ENCODE data around the gene SNRPD3.

SNRPD3 gene

GRCh38 chr22:24564376-24565058 lies 8.7 kb downstream of the SNRPD3 start:
- H3K4me3 ChIP-seq (ENCODE audit: low read depth, low read length) = no peak overlapping the region
- no peak for DNase-seq (ENCODE audit: low read depth)

GRCh38 chr22:24565077-24565476 lies 9.3 kb downstream of the SNRPD3 start:
- DNase-seq (ENCODE audit: low read depth) = no peak
- no peak overlapping the region for H3K4me3 ChIP-seq (ENCODE audit: low read depth, low read length)

GRCh38 chr22:24566899-24567511 lies 11.2 kb downstream of the SNRPD3 start:
- DNase-seq (ENCODE audit: low read depth) = no peak
- H3K4me3 ChIP-seq (ENCODE audit: low read depth, low read length) = no peak overlapping the region

- no peak overlapping the region for H3K4me3 ChIP-seq (ENCODE audit: low read depth, low read length)
- DNase-seq (ENCODE audit: low read depth) = no peak
Observed at GRCh38 chr22:24567668-24568067, 11.9 kb downstream of the SNRPD3 start.

GRCh38 chr22:24571266-24571665 lies 15.5 kb downstream of the SNRPD3 start:
- H3K4me3 ChIP-seq (ENCODE audit: low read depth, low read length) = no peak overlapping the region
- DNase-seq (ENCODE audit: low read depth) = no peak

- H3K4me3 ChIP-seq (ENCODE audit: low read depth, low read length) = no peak overlapping the region
- no peak for DNase-seq (ENCODE audit: low read depth)
Observed at GRCh38 chr22:24576778-24577177, 21.0 kb downstream of the SNRPD3 start.

GRCh38 chr22:24578355-24579257 lies 22.8 kb downstream of the SNRPD3 start:
- no peak overlapping the region for H3K4me3 ChIP-seq (ENCODE audit: low read depth, low read length)
- DNase-seq (ENCODE audit: low read depth) = no peak

GRCh38 chr22:24579258-24579601 lies 23.4 kb downstream of the SNRPD3 start:
- no peak for DNase-seq (ENCODE audit: low read depth)
- H3K4me3 ChIP-seq (ENCODE audit: low read depth, low read length) = no peak overlapping the region

GRCh38 chr22:24580276-24580675 lies 24.5 kb downstream of the SNRPD3 start:
- peak; percentile 38 for DNase-seq (ENCODE audit: low read depth)
- no peak overlapping the region for H3K4me3 ChIP-seq (ENCODE audit: low read depth, low read length)

GRCh38 chr22:24582056-24582814 lies 26.4 kb downstream of the SNRPD3 start:
- DNase-seq (ENCODE audit: low read depth) = no peak
- no peak overlapping the region for H3K4me3 ChIP-seq (ENCODE audit: low read depth, low read length)

- H3K4me3 ChIP-seq (ENCODE audit: low read depth, low read length) = no peak overlapping the region
- DNase-seq (ENCODE audit: low read depth) = no peak
Observed at GRCh38 chr22:24583221-24584165, 27.7 kb downstream of the SNRPD3 start.

GRCh38 chr22:24584166-24584790 lies 28.5 kb downstream of the SNRPD3 start:
- no peak for DNase-seq (ENCODE audit: low read depth)
- no peak overlapping the region for H3K4me3 ChIP-seq (ENCODE audit: low read depth, low read length)

GRCh38 chr22:24584871-24585411 lies 29.1 kb downstream of the SNRPD3 start:
- H3K4me3 ChIP-seq (ENCODE audit: low read depth, low read length) = no peak overlapping the region
- no peak for DNase-seq (ENCODE audit: low read depth)

- DNase-seq (ENCODE audit: low read depth) = no peak
- H3K4me3 ChIP-seq (ENCODE audit: low read depth, low read length) = no peak overlapping the region
Observed at GRCh38 chr22:24585461-24585860, 29.7 kb downstream of the SNRPD3 start.

GRCh38 chr22:24585927-24586546 lies 30.2 kb downstream of the SNRPD3 start:
- no peak overlapping the region for H3K4me3 ChIP-seq (ENCODE audit: low read depth, low read length)
- no peak for DNase-seq (ENCODE audit: low read depth)

- DNase-seq (ENCODE audit: low read depth) = no peak
Observed at GRCh38 chr22:24587251-24587650, 31.5 kb downstream of the SNRPD3 start.

GRCh38 chr22:24587948-24588347 lies 32.1 kb downstream of the SNRPD3 start:
- DNase-seq (ENCODE audit: low read depth) = no peak
- H3K4me3 ChIP-seq (ENCODE audit: low read depth, low read length) = no peak overlapping the region

More at GRCh38 chr22:24587251-24587650, 31.5 kb downstream of the SNRPD3 start:
- no peak overlapping the region for H3K4me3 ChIP-seq (ENCODE audit: low read depth, low read length)

- no peak overlapping the region for H3K4me3 ChIP-seq (ENCODE audit: low read depth, low read length)
- DNase-seq (ENCODE audit: low read depth) = no peak
Observed at GRCh38 chr22:24588381-24588756, 32.6 kb downstream of the SNRPD3 start.
